Measurements from ENCODE around the gene HYAL1.

The HYAL1 gene

GRCh38 chr3:50319181-50319893 lies 16.0 kb upstream of the HYAL1 start:
- TF ChIP-seq ZNF155 (tag by site-specific recombination; IDR thresholded peaks at IDR 0.05) (no peak), ZNF391 (tag by site-specific recombination; IDR thresholded peaks at IDR 0.05; ENCODE audit: borderline replicate concordance, low read depth) (no peak), IKZF3 (tag by site-specific recombination; IDR thresholded peaks at IDR 0.05) (no peak), ZNF221 (tag by site-specific recombination; IDR thresholded peaks at IDR 0.05; ENCODE audit: borderline replicate concordance) (no peak), ZNF184 (tag by site-specific recombination; IDR thresholded peaks at IDR 0.05) (no peak), ZNF768 (tag by site-specific recombination; IDR thresholded peaks at IDR 0.05) (no peak), TRIM28 (IDR thresholded peaks at IDR 0.05; ENCODE audit: borderline replicate concordance, low read length) (no peak), ZNF501 (tag by site-specific recombination; IDR thresholded peaks at IDR 0.05) (no peak), KLF10 (tag by site-specific recombination; IDR thresholded peaks at IDR 0.05) (no peak), SP2 (tag by site-specific recombination; IDR thresholded peaks at IDR 0.05) (no peak), GFI1B (tag by site-specific recombination; IDR thresholded peaks at IDR 0.05) (no peak), HOXC10 (CRISPR knock-in tag; IDR thresholded peaks at IDR 0.05) (no peak)
- TF ChIP-seq, protein P1, sequence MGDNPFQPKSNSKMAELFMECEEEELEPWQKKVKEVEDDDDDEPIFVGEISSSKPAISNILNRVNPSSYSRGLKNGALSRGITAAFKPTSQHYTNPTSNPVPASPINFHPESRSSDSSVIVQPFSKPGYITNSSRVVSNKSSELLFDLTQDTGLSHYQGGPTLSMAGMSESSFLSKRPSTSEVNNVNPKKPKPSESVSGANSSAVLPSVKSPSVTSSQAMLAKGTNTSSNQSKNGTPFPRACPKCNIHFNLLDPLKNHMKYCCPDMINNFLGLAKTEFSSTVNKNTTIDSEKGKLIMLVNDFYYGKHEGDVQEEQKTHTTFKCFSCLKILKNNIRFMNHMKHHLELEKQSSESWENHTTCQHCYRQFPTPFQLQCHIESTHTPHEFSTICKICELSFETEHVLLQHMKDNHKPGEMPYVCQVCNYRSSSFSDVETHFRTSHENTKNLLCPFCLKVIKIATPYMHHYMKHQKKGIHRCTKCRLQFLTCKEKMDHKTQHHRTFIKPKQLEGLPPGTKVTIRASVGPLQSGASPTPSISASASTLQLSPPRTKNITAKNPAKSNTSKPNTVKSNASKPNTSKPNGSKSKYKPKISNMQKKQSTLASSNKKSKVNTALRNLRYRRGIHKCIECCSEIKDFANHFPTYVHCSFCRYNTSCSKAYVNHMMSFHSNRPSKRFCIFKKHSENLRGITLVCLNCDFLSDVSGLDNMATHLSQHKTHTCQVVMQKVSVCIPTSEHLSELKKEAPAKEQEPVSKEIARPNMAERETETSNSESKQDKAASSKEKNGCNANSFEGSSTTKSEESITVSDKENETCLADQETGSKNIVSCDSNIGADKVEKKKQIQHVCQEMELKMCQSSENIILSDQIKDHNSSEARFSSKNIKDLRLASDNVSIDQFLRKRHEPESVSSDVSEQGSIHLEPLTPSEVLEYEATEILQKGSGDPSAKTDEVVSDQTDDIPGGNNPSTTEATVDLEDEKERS (tag by site-specific recombination; IDR thresholded peaks at IDR 0.05), result no peak
- Histone ChIP-seq H3K36me3 (ENCODE audit: control insufficient read depth in 2 of 2, insufficient read depth in 1 of 2, low read length in 2 of 2) (peaks cover 0 to 48% of the 10 kb centered on the region in 2 experiments; a peak in 1 of 3 replicates), H3K27ac (ENCODE audit: extremely low read depth, low read depth, low read length) (no peak overlapping the region), H3K4me3 (ENCODE audit: low read depth, low read length) (no peak overlapping the region), H3K9me3 (ENCODE audit: control insufficient read depth, insufficient read depth, low read depth, low read length) (no peaks in the 10 kb centered on the region), H3K4me1 (ENCODE audit: control insufficient read depth, insufficient read depth, low read length) (peaks cover 7% of the 10 kb centered on the region; the same call in 1 of the 2 replicates)
- CTCF ChIA-PET, result interaction anchor here (0.6 to 1.2 kb wide), 3 partner anchors 20 to 779 kb away, joined by 3 to 4 read pairs (median 3); no protein-coding TSS in a partner anchor
- POLR2A ChIA-PET, result interaction anchor here (2.7 to 3.6 kb wide), 2 partner anchors 17 to 27 kb away, joined by 12 read pairs; partner anchors contain the start of gene IFRD2

DNA sequence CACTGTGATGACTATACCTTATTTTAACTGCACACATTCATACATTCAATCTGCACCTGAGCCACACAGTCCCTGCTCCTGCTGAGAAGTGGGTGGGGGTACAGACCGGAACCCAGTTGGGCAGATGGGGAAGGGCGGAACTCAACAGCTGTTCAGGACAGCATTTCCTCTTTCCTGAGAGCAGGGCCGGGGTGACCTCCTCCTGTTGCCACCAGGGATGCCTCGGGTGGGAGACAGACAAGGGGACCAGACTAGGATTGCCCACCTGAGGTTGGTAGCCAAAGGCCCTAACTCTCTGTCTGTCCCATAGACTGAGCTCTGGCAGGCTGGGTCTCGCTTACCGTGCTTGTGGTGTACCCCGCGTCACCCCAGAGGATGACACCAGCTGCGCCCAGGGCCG lies 15.2 kb upstream of the HYAL1 start:
- no peaks in the 10 kb centered on the region for H3K9me3 ChIP-seq (ENCODE audit: control insufficient read depth, insufficient read depth, low read depth, low read length)
- no peak overlapping the region for H3K4me3 ChIP-seq (ENCODE audit: low read depth, low read length)
- CTCF ChIA-PET, result interaction anchor here (0.6 to 1.2 kb wide), 2 partner anchors 44 to 779 kb away, joined by 3 read pairs; no protein-coding TSS in a partner anchor
- peaks cover 0 to 41% of the 10 kb centered on the region in 2 experiments; a peak in 1 of 3 replicates for H3K36me3 ChIP-seq (ENCODE audit: control insufficient read depth in 2 of 2, insufficient read depth in 1 of 2, low read length in 2 of 2)
- POLR2A ChIA-PET, result interaction anchor here (2.7 to 3.6 kb wide), 2 partner anchors 18 to 27 kb away, joined by 12 read pairs; partner anchors contain the start of gene IFRD2
- H3K4me1 ChIP-seq (ENCODE audit: control insufficient read depth, insufficient read depth, low read length), result peaks cover 7% of the 10 kb centered on the region; the same call in 1 of the 2 replicates
- H3K27ac ChIP-seq (ENCODE audit: extremely low read depth, low read depth, low read length), result no peak overlapping the region
- no peak for TF ChIP-seq ZNF366 (tag by site-specific recombination; conservative IDR thresholded peaks at IDR 0.05)
- TF ChIP-seq KLF10 (tag by site-specific recombination; IDR thresholded peaks at IDR 0.05), result no peak
- TF ChIP-seq ZBTB1 (tag by site-specific recombination; IDR thresholded peaks at IDR 0.05), result no peak
- no peak for TF ChIP-seq ZSCAN30 (tag by site-specific recombination; IDR thresholded peaks at IDR 0.05)
- no peak for TF ChIP-seq ZNF473 (tag by site-specific recombination; IDR thresholded peaks at IDR 0.05)
- TF ChIP-seq ZNF623 (tag by site-specific recombination; IDR thresholded peaks at IDR 0.05), result no peak
- TF ChIP-seq ZNF558 (tag by site-specific recombination; IDR thresholded peaks at IDR 0.05), result no peak
- no peak for TF ChIP-seq PBX3 (CRISPR knock-in tag; IDR thresholded peaks at IDR 0.05)
- TF ChIP-seq ZNF660 (tag by site-specific recombination; IDR thresholded peaks at IDR 0.05), result no peak
- no peak for TF ChIP-seq PRDM6 (tag by site-specific recombination; IDR thresholded peaks at IDR 0.05)
